ENCODE results near the gene DOC2A.

Gene DOC2A

GRCh38 chr16:30003670-30004423 lies 7.0 kb downstream of the DOC2A start:
- no peak for DNase-seq

DNA sequence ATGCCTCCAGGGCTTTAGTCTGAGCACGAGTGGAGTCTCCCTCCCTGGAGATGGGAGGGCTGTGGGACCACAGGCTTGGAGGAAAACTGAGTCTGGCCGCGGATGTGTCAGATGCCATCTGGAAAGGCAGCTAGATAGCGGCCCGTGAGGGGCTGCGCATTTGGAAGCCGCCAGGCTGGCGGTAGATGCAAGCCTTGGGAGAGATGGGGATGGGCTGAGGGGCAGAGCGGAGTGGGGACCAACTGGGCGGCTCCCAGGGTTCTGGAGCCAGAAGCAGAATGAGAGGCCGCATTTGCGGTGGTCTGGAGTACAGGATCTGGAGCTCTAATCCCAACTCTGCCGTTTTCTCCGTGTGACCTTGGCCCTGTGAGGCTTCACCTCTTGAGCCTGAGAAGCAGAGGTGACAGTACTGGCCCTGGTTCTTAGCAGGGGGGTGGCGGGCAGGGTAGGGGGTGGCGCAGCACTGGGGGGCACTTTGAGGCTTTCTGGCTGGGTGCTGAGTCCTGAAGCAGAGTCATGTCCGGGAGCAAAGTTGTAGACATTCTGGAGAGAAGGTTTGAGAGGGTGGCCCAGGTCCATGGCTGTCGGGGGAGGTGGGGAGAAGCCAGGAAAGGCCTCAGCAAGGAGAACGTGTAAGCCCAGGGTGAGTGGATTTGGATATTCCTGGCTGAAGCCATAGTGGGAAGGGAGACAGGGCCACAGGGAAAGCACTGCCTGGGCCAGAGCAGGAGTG lies 8.0 kb downstream of the DOC2A start:
- no peak for DNase-seq

DNA sequence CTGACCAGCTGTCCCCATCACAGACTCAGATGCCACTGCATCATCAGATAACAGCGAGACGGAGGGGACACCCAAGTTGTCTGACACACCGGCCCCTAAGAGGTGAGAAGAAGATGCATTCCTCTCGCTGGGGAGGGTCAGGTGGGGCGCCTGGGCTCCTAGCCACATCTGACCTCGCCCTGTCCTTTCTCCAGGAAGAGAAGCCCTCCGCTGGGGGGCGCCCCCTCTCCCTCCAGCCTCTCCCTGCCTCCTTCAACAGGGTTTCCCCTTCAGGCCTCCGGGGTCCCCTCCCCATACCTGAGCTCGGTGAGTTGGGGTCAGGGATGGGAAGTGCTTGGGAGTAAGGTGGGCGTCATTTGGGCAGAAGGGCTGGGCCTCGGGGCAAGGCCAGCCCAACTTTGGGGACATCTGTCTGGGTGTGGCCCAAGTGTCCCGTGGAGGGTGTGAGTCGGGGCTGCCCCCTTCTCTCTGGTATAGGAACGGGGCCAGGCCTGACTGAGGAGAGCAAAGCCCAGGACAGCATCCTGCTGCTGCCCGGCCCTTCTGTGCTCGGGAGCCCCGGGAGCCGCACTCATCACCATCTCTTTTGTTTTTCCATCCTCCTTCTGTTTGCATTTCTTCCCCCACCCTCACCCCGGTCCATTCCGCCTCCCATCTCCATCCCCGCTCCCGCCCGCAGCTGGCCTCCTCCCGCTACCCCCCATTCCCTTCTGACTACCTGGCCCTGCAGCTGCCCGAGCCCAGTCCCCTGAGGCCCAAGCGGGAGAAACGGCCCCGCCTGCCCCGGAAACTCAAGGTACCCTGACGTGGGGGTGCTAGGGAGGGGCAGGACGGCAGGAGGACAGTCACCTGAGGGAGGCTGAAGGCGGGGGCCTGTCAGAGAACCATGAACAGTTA lies 9.8 kb downstream of the DOC2A start:
- no peak for DNase-seq

- no peak for DNase-seq
These were observed 11.2 kb downstream of the DOC2A start for GRCh38 chr16:29999605-30000004.

GRCh38 chr16:29996766-29997250 lies 14.0 kb downstream of the DOC2A start:
- no peak for DNase-seq

DNA sequence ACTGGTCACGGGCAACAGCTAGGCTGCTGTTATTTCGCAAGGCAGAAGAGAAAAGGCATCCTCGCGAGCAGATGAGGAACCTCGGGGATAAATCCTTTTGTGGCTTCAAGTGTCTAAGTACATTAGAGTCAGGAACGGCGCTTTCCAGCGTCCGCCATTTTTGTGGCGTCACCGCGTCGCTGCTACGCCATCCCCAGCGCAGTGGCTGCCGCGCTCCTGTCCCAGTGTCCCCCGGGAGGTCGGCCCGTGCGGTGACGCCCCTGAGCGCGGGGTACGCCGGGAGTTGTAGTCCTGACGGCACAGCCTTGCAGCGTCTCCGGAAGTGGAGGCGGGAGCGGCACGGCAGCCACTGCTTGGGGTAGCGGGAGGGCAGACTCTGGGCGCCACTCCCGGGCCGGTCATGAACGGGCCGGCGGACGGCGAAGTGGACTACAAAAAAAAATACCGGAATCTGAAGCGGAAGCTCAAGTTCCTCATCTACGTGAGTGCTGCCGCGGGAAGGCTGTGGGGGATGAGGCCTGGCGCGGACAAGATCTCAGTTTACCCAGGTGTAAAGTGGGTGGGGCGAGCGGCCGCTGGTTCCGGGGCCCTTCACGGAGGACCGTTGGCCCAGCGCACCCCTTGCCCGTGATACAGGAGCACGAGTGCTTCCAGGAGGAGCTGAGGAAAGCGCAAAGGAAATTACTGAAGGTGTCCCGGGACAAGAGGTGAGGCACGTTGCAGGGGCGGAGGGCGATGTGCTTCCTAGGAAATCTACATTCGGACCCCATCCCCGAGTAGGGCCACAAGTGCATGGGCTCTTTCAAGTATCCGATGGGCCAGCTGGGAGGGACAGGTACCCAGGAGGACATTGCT lies 14.7 kb downstream of the DOC2A start, which contains the start of gene INO80E:
TSS of gene INO80E (plus strand) at position 331 of the 855 bp plus-strand sequence. CDS start at position 401, 70 bp downstream.
- DNase-seq: peak; percentile 99

DNA sequence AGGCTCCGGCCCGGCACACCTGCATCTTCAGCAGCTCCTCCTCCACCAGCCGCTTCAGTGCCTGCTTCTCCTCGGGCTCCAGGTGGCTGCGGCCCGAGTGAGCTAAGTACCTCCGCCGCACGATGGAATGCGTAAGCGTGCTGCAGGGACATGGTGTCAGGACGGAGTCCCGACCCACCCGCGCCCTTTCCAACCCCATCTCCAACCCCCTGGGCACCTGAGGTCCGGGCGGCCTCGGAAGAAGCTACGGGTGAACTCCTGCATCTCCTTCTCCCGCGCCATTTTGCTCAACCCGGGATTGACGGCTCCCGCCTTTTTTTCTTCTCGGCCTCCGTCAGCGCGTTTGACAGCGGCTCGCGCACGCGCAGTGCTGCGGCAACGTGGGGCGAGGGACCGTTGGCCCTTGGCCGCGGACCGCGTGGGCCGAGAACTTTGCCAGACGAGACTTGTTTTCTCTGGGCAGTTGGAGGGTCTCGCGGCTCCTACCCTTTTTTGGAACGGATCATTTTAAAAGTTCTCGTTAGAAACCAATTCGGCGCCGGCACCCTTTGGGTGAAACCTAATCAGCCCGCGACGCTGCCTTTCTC lies 15.4 kb downstream of the DOC2A start, which contains the start of gene HIRIP3:
TSS of gene HIRIP3 (minus strand) at position 294 of the 587 bp plus-strand sequence. CDS start at position 282, 12 bp downstream.
- DNase-seq: peak; percentile 94

GRCh38 chr16:29994600-29995323 lies 16.1 kb downstream of the DOC2A start:
- DNase-seq: no peak

GRCh38 chr16:29993903-29994599 lies 16.8 kb downstream of the DOC2A start:
- no peak for DNase-seq

DNA sequence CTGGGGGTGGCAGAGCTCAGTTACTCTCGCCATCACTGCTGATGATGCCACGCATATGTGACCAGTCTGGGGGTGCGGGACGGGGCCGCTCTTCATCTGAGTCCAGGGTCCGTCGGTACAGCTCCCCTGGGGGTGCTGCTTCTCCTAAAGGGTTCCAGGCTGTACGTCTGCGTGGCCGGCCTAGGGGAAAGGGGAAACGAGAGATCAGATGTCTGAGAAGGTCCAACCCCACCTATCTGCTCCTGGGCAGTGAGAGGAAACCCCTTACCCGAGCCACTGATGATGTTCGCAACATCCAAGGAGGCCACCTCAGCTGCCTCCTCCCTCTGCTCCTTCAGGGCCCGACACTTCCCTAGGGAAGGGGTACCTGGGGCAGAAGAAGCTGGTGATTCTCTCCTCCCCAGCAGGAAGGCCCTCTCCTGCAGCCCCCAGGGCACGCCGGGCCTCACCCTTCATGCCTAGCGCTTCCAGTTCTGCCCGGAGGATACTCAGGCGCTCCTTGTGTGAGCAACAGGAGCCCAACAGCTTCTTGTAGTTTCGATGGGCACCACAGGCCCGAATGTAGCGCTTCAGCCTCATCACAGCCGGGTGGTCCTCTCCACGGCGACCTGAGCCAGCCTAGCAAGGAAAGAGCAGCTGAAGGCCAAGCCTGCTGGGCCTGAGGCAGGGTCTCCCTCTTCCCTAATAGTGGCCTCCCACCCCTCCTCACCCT lies 17.5 kb downstream of the DOC2A start:
- DNase-seq: no peak

- no peak for DNase-seq
These were observed 18.4 kb downstream of the DOC2A start for GRCh38 chr16:29992344-29992967.

GRCh38 chr16:29991571-29991904 lies 19.3 kb downstream of the DOC2A start:
- DNase-seq: no peak

DNA sequence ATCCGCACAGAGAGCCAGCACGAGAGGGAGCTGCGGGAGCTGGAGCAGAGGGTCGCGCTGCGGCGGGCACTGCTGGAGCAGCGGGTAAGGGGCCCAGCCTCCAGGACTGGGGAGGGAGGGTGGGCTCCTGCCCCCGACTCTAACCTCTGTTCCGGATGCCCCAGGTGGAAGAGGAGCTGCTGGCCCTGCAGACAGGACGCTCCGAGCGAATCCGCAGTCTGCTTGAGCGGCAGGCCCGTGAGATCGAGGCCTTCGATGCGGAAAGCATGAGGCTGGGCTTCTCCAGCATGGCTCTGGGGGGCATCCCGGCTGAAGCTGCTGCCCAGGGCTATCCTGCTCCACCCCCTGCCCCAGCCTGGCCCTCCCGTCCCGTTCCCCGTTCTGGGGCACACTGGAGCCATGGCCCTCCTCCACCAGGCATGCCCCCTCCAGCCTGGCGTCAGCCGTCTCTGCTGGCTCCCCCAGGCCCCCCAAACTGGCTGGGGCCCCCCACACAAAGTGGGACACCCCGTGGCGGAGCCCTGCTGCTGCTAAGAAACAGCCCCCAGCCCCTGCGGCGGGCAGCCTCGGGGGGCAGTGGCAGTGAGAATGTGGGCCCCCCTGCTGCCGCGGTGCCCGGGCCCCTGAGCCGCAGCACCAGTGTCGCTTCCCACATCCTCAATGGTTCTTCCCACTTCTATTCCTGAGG lies 19.8 kb downstream of the DOC2A start:
- no peak for DNase-seq

DNA sequence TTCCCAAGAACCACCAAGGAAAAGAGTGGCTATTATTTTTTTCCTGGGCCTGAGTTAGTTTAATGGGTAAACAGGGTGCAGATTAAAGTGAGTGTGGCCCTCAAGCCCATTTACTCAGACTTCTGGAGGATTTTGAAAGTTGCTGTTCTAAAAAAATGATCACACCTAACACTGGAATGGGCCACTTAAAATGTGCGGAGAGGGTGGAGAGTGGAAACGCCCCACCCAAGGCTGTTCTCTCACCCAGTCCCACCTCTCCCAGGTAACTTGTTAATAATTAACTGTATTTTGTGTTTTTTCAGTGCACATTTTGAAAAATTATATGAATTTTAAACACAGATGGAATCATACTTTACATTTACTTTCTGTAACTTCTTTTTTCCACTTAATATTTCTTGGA lies 20.8 kb downstream of the DOC2A start:
- DNase-seq: no peak

- no peak for DNase-seq
These were observed 21.5 kb downstream of the DOC2A start for GRCh38 chr16:29989111-29989858.

GRCh38 chr16:29988346-29989075 lies 22.3 kb downstream of the DOC2A start:
- no peak for DNase-seq
